ENCODE measurements around the gene CLPX.

CLPX gene

GRCh38 chr15:65133548-65134200, 51.5 kb downstream of the CLPX start, which contains the start of gene PDCD7:
Gene PDCD7 (minus strand): TSS chr15:65133808. CDS start chr15:65133781, 27 bp downstream.
- peak; percentile 95 to 98 (median 97) for DNase-seq
- ChIA-PET CTCF (interaction anchor here (0.8 to 1.2 kb wide), 2 partner anchors 13 to 16 kb away, joined by 3 read pairs; no protein-coding TSS in a partner anchor), POLR2A (no interaction called here)
- peaks cover 0 to 7% (median 0%) of the 10 kb centered on the region in 5 experiments for H3K9me3 ChIP-seq (ENCODE audit: control extremely low read depth in 1 of 5, control insufficient read depth in 4 of 5, insufficient read depth in 2 of 5, low read depth in 1 of 5, low read length in 4 of 5)
- H3K27ac ChIP-seq (ENCODE audit: insufficient read depth in 1 of 2, low read depth in 1 of 2, low read length in 2 of 2, poor library complexity in 1 of 2, severe bottlenecking in 2 of 2): peak within 1 kb of the TSS; percentile 68 to 86
- H3K36me3 ChIP-seq (ENCODE audit: control insufficient read depth in 4 of 4, insufficient read depth in 4 of 4, low read length in 3 of 4): peaks cover 5 to 16% (median 11%) of the 10 kb centered on the region in 4 experiments
- WGBS (ENCODE audit: insufficient coverage): 0% methylated on average over 40 of the region's 45 CpGs
- H3K27me3 ChIP-seq (replicated peaks in 2 of 5; ENCODE audit: control insufficient read depth in 4 of 5, insufficient read depth in 5 of 5, low read length in 4 of 5): no peaks in the 10 kb centered on the region
- peaks cover 7 to 17% (median 12%) of the 10 kb centered on the region in 4 experiments for H3K4me1 ChIP-seq (ENCODE audit: control extremely low read depth in 1 of 4, control insufficient read depth in 4 of 4, insufficient read depth in 4 of 4, low read length in 3 of 4)
- peak within 1 kb of the TSS; percentile 66 to 98 (median 82) for H3K4me3 ChIP-seq (ENCODE audit: control insufficient read depth in 1 of 7, extremely low read depth in 1 of 7, insufficient read depth in 4 of 7, low read depth in 2 of 7, low read length in 6 of 7)

- peak; percentile 14 to 60 (median 47) for DNase-seq
- ChIA-PET CTCF (interaction anchor here (0.8 kb wide), 1 partner anchor 13 kb away, joined by 3 read pairs; no protein-coding TSS in a partner anchor), POLR2A (no interaction called here)
- peak overlapping the region; percentile 66 to 98 (median 82) for H3K4me3 ChIP-seq (ENCODE audit: control insufficient read depth in 1 of 7, extremely low read depth in 1 of 7, insufficient read depth in 4 of 7, low read depth in 2 of 7, low read length in 6 of 7)
- under 1% methylated on average over 88 of the region's 93 CpGs for WGBS (ENCODE audit: insufficient coverage)
- peaks cover 10 to 23% (median 18%) of the 10 kb centered on the region in 4 experiments for H3K36me3 ChIP-seq (ENCODE audit: control insufficient read depth in 4 of 4, insufficient read depth in 4 of 4, low read length in 3 of 4)
- no peaks in the 10 kb centered on the region for H3K27me3 ChIP-seq (replicated peaks in 2 of 5; ENCODE audit: control insufficient read depth in 4 of 5, insufficient read depth in 5 of 5, low read length in 4 of 5)
- H3K9me3 ChIP-seq (ENCODE audit: control extremely low read depth in 1 of 5, control insufficient read depth in 4 of 5, insufficient read depth in 2 of 5, low read depth in 1 of 5, low read length in 4 of 5): peaks cover 0 to 7% (median 0%) of the 10 kb centered on the region in 5 experiments
- peak overlapping the region; percentile 68 to 86 for H3K27ac ChIP-seq (ENCODE audit: insufficient read depth in 1 of 2, low read depth in 1 of 2, low read length in 2 of 2, poor library complexity in 1 of 2, severe bottlenecking in 2 of 2)
- H3K4me1 ChIP-seq (ENCODE audit: control extremely low read depth in 1 of 4, control insufficient read depth in 4 of 4, insufficient read depth in 4 of 4, low read length in 3 of 4): peaks cover 7 to 17% (median 12%) of the 10 kb centered on the region in 4 experiments
Observed at GRCh38 chr15:65132878-65133547, 52.1 kb downstream of the CLPX start.

GRCh38 chr15:65130941-65131340, 54.2 kb downstream of the CLPX start:
- ChIA-PET CTCF (interaction anchor here (0.6 to 1.2 kb wide), 2 partner anchors 14 to 16 kb away, joined by 3 read pairs; partner anchors contain the start of gene UBAP1L), POLR2A (interaction anchor here (0.6 kb wide), 1 partner anchor 16 kb away, joined by 4 read pairs; no protein-coding TSS in a partner anchor)
- Histone ChIP-seq H3K4me3 (ENCODE audit: control insufficient read depth in 1 of 7, extremely low read depth in 1 of 7, insufficient read depth in 4 of 7, low read depth in 2 of 7, low read length in 6 of 7) (no peak overlapping the region), H3K36me3 (ENCODE audit: control insufficient read depth in 4 of 4, insufficient read depth in 4 of 4, low read length in 3 of 4) (peaks cover 14 to 41% (median 31%) of the 10 kb centered on the region in 4 experiments), H3K9me3 (ENCODE audit: control extremely low read depth in 1 of 5, control insufficient read depth in 4 of 5, insufficient read depth in 2 of 5, low read depth in 1 of 5, low read length in 4 of 5) (no peaks in the 10 kb centered on the region), H3K4me1 (ENCODE audit: control extremely low read depth in 1 of 4, control insufficient read depth in 4 of 4, insufficient read depth in 4 of 4, low read length in 3 of 4) (peaks cover 7 to 17% (median 12%) of the 10 kb centered on the region in 4 experiments), H3K27ac (ENCODE audit: insufficient read depth in 1 of 2, low read depth in 1 of 2, low read length in 2 of 2, poor library complexity in 1 of 2, severe bottlenecking in 2 of 2) (no peak overlapping the region), H3K27me3 (replicated peaks in 2 of 5; ENCODE audit: control insufficient read depth in 4 of 5, insufficient read depth in 5 of 5, low read length in 4 of 5) (no peaks in the 10 kb centered on the region)
- WGBS (ENCODE audit: insufficient coverage): 100% methylated on average over 3 of the region's 5 CpGs
- DNase-seq: peak in 1 of 3 donors; percentile 4

- no peaks in the 10 kb centered on the region for H3K4me1 ChIP-seq (ENCODE audit: control extremely low read depth in 1 of 4, control insufficient read depth in 4 of 4, insufficient read depth in 4 of 4, low read length in 3 of 4)
- no peak overlapping the region for H3K27ac ChIP-seq (ENCODE audit: insufficient read depth in 1 of 2, low read depth in 1 of 2, low read length in 2 of 2, poor library complexity in 1 of 2, severe bottlenecking in 2 of 2)
- 95% methylated on average over 3 of the region's 5 CpGs for WGBS (ENCODE audit: insufficient coverage)
- POLR2A ChIA-PET: no interaction called here
- no peak for DNase-seq
- CTCF ChIA-PET: interaction anchor here (1.0 to 1.4 kb wide), 4 partner anchors 10 to 65 kb away, joined by 3 to 6 read pairs (median 3); no protein-coding TSS in a partner anchor
- no peaks in the 10 kb centered on the region for H3K27me3 ChIP-seq (replicated peaks in 2 of 5; ENCODE audit: control insufficient read depth in 4 of 5, insufficient read depth in 5 of 5, low read length in 4 of 5)
- H3K9me3 ChIP-seq (ENCODE audit: control extremely low read depth in 1 of 5, control insufficient read depth in 4 of 5, insufficient read depth in 2 of 5, low read depth in 1 of 5, low read length in 4 of 5): no peaks in the 10 kb centered on the region
- peaks cover 35 to 69% (median 48%) of the 10 kb centered on the region in 4 experiments for H3K36me3 ChIP-seq (ENCODE audit: control insufficient read depth in 4 of 4, insufficient read depth in 4 of 4, low read length in 3 of 4)
- H3K4me3 ChIP-seq (ENCODE audit: control insufficient read depth in 1 of 7, extremely low read depth in 1 of 7, insufficient read depth in 4 of 7, low read depth in 2 of 7, low read length in 6 of 7): no peak overlapping the region
Observed at GRCh38 chr15:65115542-65115941, 69.6 kb downstream of the CLPX start.

- H3K27ac ChIP-seq (ENCODE audit: insufficient read depth in 1 of 2, low read depth in 1 of 2, low read length in 2 of 2, poor library complexity in 1 of 2, severe bottlenecking in 2 of 2): no peak within 1 kb of the TSS
- H3K4me1 ChIP-seq (ENCODE audit: control extremely low read depth in 1 of 4, control insufficient read depth in 4 of 4, insufficient read depth in 4 of 4, low read length in 3 of 4): no peaks in the 10 kb centered on the region
- H3K27me3 ChIP-seq (replicated peaks in 2 of 5; ENCODE audit: control insufficient read depth in 4 of 5, insufficient read depth in 5 of 5, low read length in 4 of 5): no peaks in the 10 kb centered on the region
- POLR2A ChIA-PET: interaction anchor here (0.7 kb wide), 1 partner anchor 16 kb away, joined by 4 read pairs; no protein-coding TSS in a partner anchor
- H3K4me3 ChIP-seq (ENCODE audit: control insufficient read depth in 1 of 7, extremely low read depth in 1 of 7, insufficient read depth in 4 of 7, low read depth in 2 of 7, low read length in 6 of 7): no peak within 1 kb of the TSS
- peaks cover 33 to 69% (median 47%) of the 10 kb centered on the region in 4 experiments for H3K36me3 ChIP-seq (ENCODE audit: control insufficient read depth in 4 of 4, insufficient read depth in 4 of 4, low read length in 3 of 4)
- DNase-seq: no peak
- H3K9me3 ChIP-seq (ENCODE audit: control extremely low read depth in 1 of 5, control insufficient read depth in 4 of 5, insufficient read depth in 2 of 5, low read depth in 1 of 5, low read length in 4 of 5): no peaks in the 10 kb centered on the region
- no CpG with 5 or more reads among the region's 2 CpGs for WGBS (ENCODE audit: insufficient coverage)
- CTCF ChIA-PET: interaction anchor here (1.0 to 1.4 kb wide), 6 partner anchors 10 to 65 kb away, joined by 3 to 6 read pairs (median 3); no protein-coding TSS in a partner anchor
Observed at GRCh38 chr15:65115086-65115485, 70.1 kb downstream of the CLPX start, which contains the start of gene UBAP1L. Gene UBAP1L (minus strand): TSS chr15:65115200. CDS start chr15:65106215, 8,985 bp downstream.

- WGBS (ENCODE audit: insufficient coverage): 80% methylated on average over 1 of the region's 3 CpGs
- ChIA-PET CTCF (interaction anchor here (0.8 to 2.4 kb wide), 3 partner anchors 9 to 67 kb away, joined by 3 to 9 read pairs (median 3); no protein-coding TSS in a partner anchor), POLR2A (interaction anchor here (0.7 to 1.4 kb wide), 2 partner anchors 21 to 35 kb away, joined by 3 to 5 read pairs; no protein-coding TSS in a partner anchor)
- Histone ChIP-seq H3K4me1 (ENCODE audit: control extremely low read depth in 1 of 4, control insufficient read depth in 4 of 4, insufficient read depth in 4 of 4, low read length in 3 of 4) (peaks cover 0 to 4% (median 0%) of the 10 kb centered on the region in 4 experiments), H3K9me3 (ENCODE audit: control extremely low read depth in 1 of 5, control insufficient read depth in 4 of 5, insufficient read depth in 2 of 5, low read depth in 1 of 5, low read length in 4 of 5) (no peaks in the 10 kb centered on the region), H3K27me3 (replicated peaks in 2 of 5; ENCODE audit: control insufficient read depth in 4 of 5, insufficient read depth in 5 of 5, low read length in 4 of 5) (no peaks in the 10 kb centered on the region), H3K36me3 (ENCODE audit: control insufficient read depth in 4 of 4, insufficient read depth in 4 of 4, low read length in 3 of 4) (peaks cover 17 to 43% (median 28%) of the 10 kb centered on the region in 4 experiments), H3K27ac (ENCODE audit: insufficient read depth in 1 of 2, low read depth in 1 of 2, low read length in 2 of 2, poor library complexity in 1 of 2, severe bottlenecking in 2 of 2) (no peak overlapping the region), H3K4me3 (ENCODE audit: control insufficient read depth in 1 of 7, extremely low read depth in 1 of 7, insufficient read depth in 4 of 7, low read depth in 2 of 7, low read length in 6 of 7) (no peak overlapping the region)
- DNase-seq: peak in 1 of 3 donors; percentile 34
Observed at GRCh38 chr15:65110676-65111292, 74.4 kb downstream of the CLPX start.

All from common myeloid progenitor, CD34-positive (primary cell).